Liver (tissue), 3 donors: Measurements from ENCODE around the gene MORN2.

Experiments used
- CTCF ChIP-seq: fragments of 150-350 bp; IDR thresholded peaks from 2 replicates; pipeline ENCODE4 v1.5.1; 2017; ENCODE audit warnings: improper control_type of control experiment, low read depth, low read length; ENCODE audit not compliant: missing input control
- SP1 ChIP-seq: IDR thresholded peaks from 2 replicates; pipeline ENCODE4 v1.6.1; 2018; ENCODE audit warnings: antibody characterized with exemption, mild to moderate bottlenecking
- donor health status: healthy.
- donor health status: healthy.

GRCh38 chr2:38873763-38874162 is 2.0 kb upstream of the MORN2 start:
- TF ChIP-seq SP1, result no peak
- no peak for TF ChIP-seq CTCF
